Adrenal gland (tissue), 5 donors: ENCODE results near the gene PEG3.

ENCODE experiments used
- CTCF ChIP-seq, 6 experiments: fragments of 450-650 bp in 4 of 6; fragments of 200-600 bp in 2 of 6; sonication (generic) in 1 of 6; IDR thresholded peaks; 1 replicate in 5 of 6; 2 replicates in 1 of 6; pipeline versions ENCODE4 v1.5.1 to v1.8.0; 2016 to 2021; ENCODE audit warnings: antibody characterized with exemption in 6 of 6, mild to moderate bottlenecking in 2 of 6, moderate library complexity in 1 of 6
- POLR2A ChIP-seq, 2 donors: fragments of 450-650 bp; IDR thresholded peaks; one replicate each; pipeline ENCODE4 v1.6.1; 2017; ENCODE audit warnings: antibody characterized with exemption in 2 of 2, mild to moderate bottlenecking in 2 of 2, moderate library complexity in 1 of 2
- donor health status: DM: no; HTN: no; CAD: no.

- TF ChIP-seq CTCF (IDR thresholded peaks at IDR 0.05) (no peak), POLR2A (IDR thresholded peaks at IDR 0.05) (no peak)
Measured at GRCh38 chr19:56877069-56877715, 36.7 kb upstream of the PEG3 start.
